Neural cell (in vitro differentiated cells): ENCODE results near the gene SLC1A3. TPM values are rescaled to one million over a fixed set of nuclear protein-coding genes. Genes with fewer than 3 reads are reported as not detected.

ENCODE experiments used
- H2AFZ ChIP-seq: fragments of 200-600, 300-800 bp; sonication (generic), shearing (Covaris generic); 2 replicates; pipeline ENCODE4 v1.6.0; 2014; ENCODE audit warnings: low read depth, mild to moderate bottlenecking, antibody characterized with exemption, low read length, moderate library complexity
- H3F3A ChIP-seq: fragments of 200-600 bp; shearing (Covaris generic); 2 replicates; pipeline ENCODE4 v1.6.1; 2016; ENCODE audit warnings: mild to moderate bottlenecking, moderate library complexity, mixed read lengths, antibody characterized with exemption, low read length; ENCODE audit not compliant: insufficient read depth, poor library complexity, severe bottlenecking
- H3K27ac ChIP-seq: fragments of 200-600, 300-800 bp; sonication (generic), shearing (Covaris generic); 2 replicates; pipeline ENCODE4 v1.5.1; 2014; ENCODE audit warnings: mild to moderate bottlenecking, low read length, moderate library complexity
- H3K27me3 ChIP-seq: fragments of 300-800, 200-600 bp; sonication (generic), shearing (Covaris generic); 2 replicates; pipeline ENCODE4 v1.6.0; 2014; ENCODE audit warnings: mild to moderate bottlenecking, low read depth, low read length, moderate library complexity; ENCODE audit not compliant: insufficient read depth
- H3K36me3 ChIP-seq: fragments of 300-800, 200-600 bp; sonication (generic), shearing (Covaris generic); 2 replicates; pipeline ENCODE4 v1.5.1; 2014; ENCODE audit warnings: mild to moderate bottlenecking, antibody characterized with exemption, low read length, moderate library complexity; ENCODE audit not compliant: insufficient read depth
- H3K4me2 ChIP-seq: fragments of 300-800, 200-600 bp; sonication (generic), shearing (Covaris generic); 2 replicates; pipeline ENCODE4 v1.6.0; 2014; ENCODE audit warnings: mild to moderate bottlenecking, low read length
- H3K4me3 ChIP-seq: fragments of 300-800, 200-600 bp; sonication (generic), shearing (Covaris generic); 2 replicates; pipeline ENCODE4 v1.5.1; 2014; ENCODE audit warnings: mild to moderate bottlenecking, low read length, moderate library complexity
- H3K79me2 ChIP-seq: fragments of 200-600 bp; shearing (Covaris generic); replicated peaks from 2 replicates; pipeline ENCODE4 v1.6.0; 2014; ENCODE audit warnings: mild to moderate bottlenecking, low read length, moderate library complexity; ENCODE audit not compliant: insufficient read depth
- H3K9ac ChIP-seq: fragments of 300-800, 200-600 bp; sonication (generic), shearing (Covaris generic); 2 replicates; pipeline ENCODE4 v1.6.1; 2016; ENCODE audit warnings: mild to moderate bottlenecking, low read length, mixed read lengths
- H3K9me2 ChIP-seq: fragments of 200-600 bp; shearing (Covaris generic); 2 replicates; pipeline ENCODE4 v1.6.1; 2016; ENCODE audit warnings: mild to moderate bottlenecking, low read length, mixed read lengths; ENCODE audit not compliant: insufficient read depth
- H3K9me3 ChIP-seq: fragments of 200-600, 300-800 bp; sonication (generic), shearing (Covaris generic); 2 replicates; pipeline ENCODE4 v1.6.1; 2016; ENCODE audit warnings: mild to moderate bottlenecking, mixed run types, low read length, moderate library complexity, mixed read lengths
- H4K20me1 ChIP-seq: fragments of 200-600 bp; shearing (Covaris generic); 2 replicates; pipeline ENCODE4 v1.6.1; 2016; ENCODE audit warnings: mild to moderate bottlenecking, mixed run types; ENCODE audit not compliant: insufficient read depth
- EP300 ChIP-seq: fragments of 450-650 bp; conservative IDR thresholded peaks from 2 replicates; pipeline ENCODE4 v1.6.1; 2014; ENCODE audit warnings: antibody characterized with exemption, mild to moderate bottlenecking, moderate library complexity; ENCODE audit not compliant: poor library complexity, severe bottlenecking
- EZH2 ChIP-seq: fragments of 200-600, 300-800 bp; shearing (Covaris generic), sonication (generic); IDR thresholded peaks from 2 replicates; pipeline ENCODE4 v1.6.1; 2014; ENCODE audit warnings: antibody characterized with exemption, low read length, borderline replicate concordance, mild to moderate bottlenecking; ENCODE audit not compliant: insufficient read depth, poor library complexity, severe bottlenecking
- MXI1 ChIP-seq: fragments of 450-650 bp; conservative IDR thresholded peaks from 2 replicates; pipeline ENCODE4 v1.6.1; 2014; ENCODE audit warnings: antibody characterized with exemption, mild to moderate bottlenecking; ENCODE audit not compliant: poor library complexity, severe bottlenecking
- POLR2AphosphoS5 ChIP-seq: IDR thresholded peaks from 2 replicates; pipeline ENCODE4 v1.6.1; 2012
- RAD21 ChIP-seq: fragments of 450-650 bp; conservative IDR thresholded peaks from 2 replicates; pipeline ENCODE4 v1.6.1; 2014; ENCODE audit warnings: antibody characterized with exemption, mild to moderate bottlenecking, moderate library complexity
- SMC3 ChIP-seq: fragments of 450-650 bp; conservative IDR thresholded peaks from 2 replicates; pipeline ENCODE4 v1.6.1; 2014; ENCODE audit warnings: antibody characterized with exemption, mild to moderate bottlenecking, moderate library complexity; ENCODE audit not compliant: poor library complexity
- TAF1 ChIP-seq: IDR thresholded peaks from 2 replicates; pipeline ENCODE4 v1.6.1; 2012; ENCODE audit warnings: low read depth
- polyA plus RNA-seq: library from polyadenylated mRNA; depleted of rRNA; stranded (reverse); fragments of >200 nt; gene quantifications from 2 replicates; pipeline ENCODE4 v1.2.3, GENCODE V29; 2014
- TF ChIP-seq, protein P1 (sequence below): IDR thresholded peaks from 2 replicates; pipeline ENCODE4 v1.6.1; 2012; ENCODE audit warnings: borderline replicate concordance
- TF ChIP-seq, protein P2 (sequence below): fragments of 450-650 bp; IDR thresholded peaks from 2 replicates; pipeline ENCODE4 v1.5.1; 2014; ENCODE audit warnings: antibody characterized with exemption, mild to moderate bottlenecking, moderate library complexity; ENCODE audit not compliant: poor library complexity, severe bottlenecking

Gene SLC1A3
- polyA plus RNA-seq, 1 donor from 2014 or later: 1.9 TPM

- no peak for TF ChIP-seq RAD21
- TF ChIP-seq, protein P1, sequence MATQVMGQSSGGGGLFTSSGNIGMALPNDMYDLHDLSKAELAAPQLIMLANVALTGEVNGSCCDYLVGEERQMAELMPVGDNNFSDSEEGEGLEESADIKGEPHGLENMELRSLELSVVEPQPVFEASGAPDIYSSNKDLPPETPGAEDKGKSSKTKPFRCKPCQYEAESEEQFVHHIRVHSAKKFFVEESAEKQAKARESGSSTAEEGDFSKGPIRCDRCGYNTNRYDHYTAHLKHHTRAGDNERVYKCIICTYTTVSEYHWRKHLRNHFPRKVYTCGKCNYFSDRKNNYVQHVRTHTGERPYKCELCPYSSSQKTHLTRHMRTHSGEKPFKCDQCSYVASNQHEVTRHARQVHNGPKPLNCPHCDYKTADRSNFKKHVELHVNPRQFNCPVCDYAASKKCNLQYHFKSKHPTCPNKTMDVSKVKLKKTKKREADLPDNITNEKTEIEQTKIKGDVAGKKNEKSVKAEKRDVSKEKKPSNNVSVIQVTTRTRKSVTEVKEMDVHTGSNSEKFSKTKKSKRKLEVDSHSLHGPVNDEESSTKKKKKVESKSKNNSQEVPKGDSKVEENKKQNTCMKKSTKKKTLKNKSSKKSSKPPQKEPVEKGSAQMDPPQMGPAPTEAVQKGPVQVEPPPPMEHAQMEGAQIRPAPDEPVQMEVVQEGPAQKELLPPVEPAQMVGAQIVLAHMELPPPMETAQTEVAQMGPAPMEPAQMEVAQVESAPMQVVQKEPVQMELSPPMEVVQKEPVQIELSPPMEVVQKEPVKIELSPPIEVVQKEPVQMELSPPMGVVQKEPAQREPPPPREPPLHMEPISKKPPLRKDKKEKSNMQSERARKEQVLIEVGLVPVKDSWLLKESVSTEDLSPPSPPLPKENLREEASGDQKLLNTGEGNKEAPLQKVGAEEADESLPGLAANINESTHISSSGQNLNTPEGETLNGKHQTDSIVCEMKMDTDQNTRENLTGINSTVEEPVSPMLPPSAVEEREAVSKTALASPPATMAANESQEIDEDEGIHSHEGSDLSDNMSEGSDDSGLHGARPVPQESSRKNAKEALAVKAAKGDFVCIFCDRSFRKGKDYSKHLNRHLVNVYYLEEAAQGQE: no peak
- TF ChIP-seq EP300: no peak
- TF ChIP-seq MXI1: no peak
- no peak for TF ChIP-seq EZH2
- no peak for TF ChIP-seq SMC3
- TF ChIP-seq POLR2AphosphoS5: no peak
- TF ChIP-seq, protein P2, sequence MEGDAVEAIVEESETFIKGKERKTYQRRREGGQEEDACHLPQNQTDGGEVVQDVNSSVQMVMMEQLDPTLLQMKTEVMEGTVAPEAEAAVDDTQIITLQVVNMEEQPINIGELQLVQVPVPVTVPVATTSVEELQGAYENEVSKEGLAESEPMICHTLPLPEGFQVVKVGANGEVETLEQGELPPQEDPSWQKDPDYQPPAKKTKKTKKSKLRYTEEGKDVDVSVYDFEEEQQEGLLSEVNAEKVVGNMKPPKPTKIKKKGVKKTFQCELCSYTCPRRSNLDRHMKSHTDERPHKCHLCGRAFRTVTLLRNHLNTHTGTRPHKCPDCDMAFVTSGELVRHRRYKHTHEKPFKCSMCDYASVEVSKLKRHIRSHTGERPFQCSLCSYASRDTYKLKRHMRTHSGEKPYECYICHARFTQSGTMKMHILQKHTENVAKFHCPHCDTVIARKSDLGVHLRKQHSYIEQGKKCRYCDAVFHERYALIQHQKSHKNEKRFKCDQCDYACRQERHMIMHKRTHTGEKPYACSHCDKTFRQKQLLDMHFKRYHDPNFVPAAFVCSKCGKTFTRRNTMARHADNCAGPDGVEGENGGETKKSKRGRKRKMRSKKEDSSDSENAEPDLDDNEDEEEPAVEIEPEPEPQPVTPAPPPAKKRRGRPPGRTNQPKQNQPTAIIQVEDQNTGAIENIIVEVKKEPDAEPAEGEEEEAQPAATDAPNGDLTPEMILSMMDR: no peak
- TF ChIP-seq TAF1: no peak
- H3K9me3 ChIP-seq: no peaks in the 10 kb centered on the region
- H3K4me3 ChIP-seq: no peak overlapping the region
- no peaks in the 10 kb centered on the region for H3K9me2 ChIP-seq
- H3K27ac ChIP-seq: no peak overlapping the region
- no peaks in the 10 kb centered on the region for H3K27me3 ChIP-seq
- no peaks in the 10 kb centered on the region for H4K20me1 ChIP-seq
- no peak overlapping the region for H2AFZ ChIP-seq
- H3K79me2 ChIP-seq: no peaks in the 10 kb centered on the region
- H3F3A ChIP-seq: no peaks in the 10 kb centered on the region
- no peak overlapping the region for H3K9ac ChIP-seq
- no peak overlapping the region for H3K4me2 ChIP-seq
- no peaks in the 10 kb centered on the region for H3K36me3 ChIP-seq
Observed at GRCh38 chr5:36658038-36658756, 51.8 kb downstream of the SLC1A3 start.

GRCh38 chr5:36659411-36659810 lies 53.0 kb downstream of the SLC1A3 start:
- TF ChIP-seq RAD21 (no peak), EZH2 (no peak), EP300 (no peak), POLR2AphosphoS5 (no peak), MXI1 (no peak)
- TF ChIP-seq, protein P2: no peak
- TF ChIP-seq, protein P1: no peak
- Histone ChIP-seq H4K20me1 (no peaks in the 10 kb centered on the region), H3K9me2 (no peaks in the 10 kb centered on the region), H3K4me3 (no peak overlapping the region), H3K79me2 (no peaks in the 10 kb centered on the region), H3K4me2 (no peak overlapping the region), H3K9ac (no peak overlapping the region), H2AFZ (no peak overlapping the region), H3K27ac (no peak overlapping the region), H3K27me3 (no peaks in the 10 kb centered on the region), H3K36me3 (no peaks in the 10 kb centered on the region), H3K9me3 (no peaks in the 10 kb centered on the region), H3F3A (no peaks in the 10 kb centered on the region)
